NCI-H345 treated with DMSO at 0.1 percent for 48 hours (cell line): ENCODE measurements around the gene RGMB.

ENCODE experiments used
- DNase-seq: peaks from one replicate; lab custom pipeline; 2025; ENCODE audit not compliant: unreplicated experiment; lab: John Stamatoyannopoulos, UW

The RGMB gene

DNA sequence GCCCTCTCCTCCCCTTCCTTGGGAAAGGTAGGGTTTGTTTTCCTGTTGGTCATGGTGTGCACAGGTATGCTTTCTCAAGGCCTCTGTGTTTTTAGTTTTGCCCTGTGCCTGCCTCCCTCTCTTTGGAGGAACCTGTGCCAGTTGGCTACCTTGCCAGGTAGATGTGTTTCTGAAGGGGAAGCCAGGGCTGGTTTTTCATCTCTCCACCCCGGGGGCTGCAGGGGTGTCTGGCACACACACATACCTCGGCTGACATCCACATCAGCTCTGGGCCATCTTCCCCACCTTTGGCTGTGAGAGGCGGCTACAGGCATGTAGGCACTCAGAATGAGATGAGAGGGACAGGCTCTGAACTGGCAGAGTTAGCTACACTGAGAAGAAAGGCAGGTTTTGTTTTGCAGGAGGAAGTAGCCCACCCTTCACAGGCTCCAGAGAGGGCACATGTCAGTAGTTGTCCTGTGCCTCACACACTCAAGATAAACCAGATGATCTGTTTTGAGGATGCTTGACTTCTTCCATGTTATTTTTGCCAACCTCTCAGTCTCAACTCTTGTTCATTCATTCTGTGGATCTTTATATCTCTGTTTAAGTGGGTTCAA is 9.7 kb downstream of the RGMB start:
- DNase-seq: no peak

DNA sequence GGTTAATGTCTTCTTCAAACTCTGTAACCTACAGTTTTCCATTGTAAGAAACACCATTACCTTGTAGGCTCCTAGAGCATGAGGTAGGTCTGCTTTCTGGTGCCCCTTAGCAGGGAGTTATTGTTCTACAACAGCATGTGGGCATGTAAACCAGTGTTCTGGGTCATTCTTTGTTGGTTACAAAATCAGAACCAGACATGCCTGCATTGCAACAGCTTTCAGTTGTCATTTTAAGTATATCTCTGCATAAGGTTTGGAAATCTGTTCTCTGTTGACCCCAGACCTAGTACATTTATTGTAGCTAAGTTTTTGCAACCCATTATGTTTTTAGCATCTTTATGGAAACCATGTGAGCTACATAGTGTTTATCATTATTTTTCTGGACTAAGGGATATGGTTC is 10.9 kb downstream of the RGMB start:
- no peak for DNase-seq

DNA sequence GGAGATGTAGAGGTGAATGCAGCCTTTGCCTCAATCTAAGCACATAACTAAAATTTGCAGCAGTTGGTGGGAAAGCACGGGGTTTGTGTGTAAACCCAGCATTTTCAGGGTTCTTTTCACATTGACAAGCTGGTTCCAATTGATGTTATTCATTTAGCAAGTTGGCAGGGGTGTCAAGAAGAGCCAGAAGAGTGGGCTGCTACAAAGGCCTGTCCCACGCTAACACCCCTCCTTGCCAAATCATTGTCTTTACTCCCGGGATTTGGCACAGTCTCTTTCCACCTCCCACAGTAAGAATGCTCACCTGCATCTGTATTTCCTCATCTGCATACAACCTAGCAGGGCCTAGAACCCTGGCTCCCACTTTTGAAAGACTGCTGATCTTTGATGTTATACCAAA is 11.8 kb downstream of the RGMB start:
- DNase-seq: no peak

DNA sequence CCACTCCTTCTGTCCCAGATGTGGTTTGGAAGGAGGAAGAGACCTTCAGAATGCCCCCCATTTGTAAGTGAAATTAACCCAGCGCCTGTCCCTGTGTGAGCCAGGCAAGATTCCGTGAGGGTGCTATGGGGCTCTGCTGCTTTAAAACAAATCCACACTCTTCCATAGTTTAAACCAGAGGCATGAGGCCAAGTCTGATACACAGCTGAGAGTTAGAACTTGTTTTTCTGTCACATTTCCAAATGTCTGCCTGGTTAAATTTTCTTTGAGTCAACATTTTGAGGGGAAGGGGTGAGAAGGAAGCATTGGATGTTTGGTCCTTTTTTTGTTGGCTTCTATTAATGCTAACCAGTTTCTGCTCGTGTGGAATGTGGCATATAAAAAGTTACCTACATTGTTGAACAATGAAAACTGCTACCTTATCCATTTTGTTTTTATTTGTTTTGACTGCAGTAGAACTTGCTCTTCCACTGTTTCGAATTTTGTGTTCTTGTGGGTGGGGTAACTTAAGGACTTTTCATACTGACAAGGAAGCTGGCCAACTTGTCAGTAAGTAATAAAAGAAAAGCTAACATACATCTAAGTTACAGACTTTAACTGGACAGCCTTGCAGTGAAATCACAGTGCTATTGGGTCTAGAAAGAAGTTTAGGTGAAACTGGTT is 12.9 kb downstream of the RGMB start:
- no peak for DNase-seq

DNA sequence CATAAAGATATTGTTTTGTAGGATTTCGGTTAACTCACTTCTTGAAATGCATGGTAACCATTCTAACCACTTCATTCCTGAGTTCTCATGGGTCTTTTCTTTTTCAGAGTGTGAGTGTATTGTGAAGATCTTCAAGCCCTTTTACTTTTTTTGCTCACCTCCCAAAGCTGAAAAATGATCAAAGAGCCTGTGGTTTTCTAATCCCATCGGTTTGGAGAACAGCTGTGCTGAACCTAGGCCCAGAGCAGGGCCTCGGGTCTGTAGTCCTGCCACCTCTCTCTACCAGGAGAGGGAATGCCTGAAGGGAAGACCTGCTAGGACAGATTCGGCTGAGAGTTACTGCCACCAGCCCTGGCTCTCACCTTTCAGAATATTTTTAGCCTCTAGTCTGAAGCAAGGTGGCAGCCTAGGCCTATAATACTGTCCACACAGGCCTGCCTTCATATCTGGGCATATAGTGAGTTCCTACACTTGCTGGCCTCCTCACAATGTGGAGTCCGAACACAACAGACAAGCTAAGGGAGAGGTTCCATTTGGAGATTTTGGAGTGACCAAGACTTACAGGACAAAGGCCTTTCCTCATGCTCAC is 13.8 kb downstream of the RGMB start:
- DNase-seq: no peak

DNA sequence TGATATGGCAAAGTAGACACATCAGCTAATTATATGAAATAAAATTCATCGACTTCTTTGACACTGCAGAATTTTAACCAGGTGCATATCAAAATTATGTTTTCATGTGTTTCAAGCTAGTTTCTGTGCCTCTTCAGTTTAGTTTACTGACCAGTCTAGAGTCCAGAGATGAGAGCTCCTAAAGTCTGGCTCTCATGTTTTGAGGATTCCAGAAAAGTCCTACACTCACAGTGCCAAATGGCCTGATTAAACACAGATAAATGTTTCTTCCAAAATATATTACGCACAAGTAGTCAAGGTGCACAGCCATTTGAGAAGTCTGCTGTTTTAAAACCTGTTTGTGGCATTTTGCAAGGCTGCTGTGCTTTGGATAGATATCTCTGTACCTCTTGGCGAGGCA is 15.6 kb downstream of the RGMB start:
- DNase-seq: no peak

DNA sequence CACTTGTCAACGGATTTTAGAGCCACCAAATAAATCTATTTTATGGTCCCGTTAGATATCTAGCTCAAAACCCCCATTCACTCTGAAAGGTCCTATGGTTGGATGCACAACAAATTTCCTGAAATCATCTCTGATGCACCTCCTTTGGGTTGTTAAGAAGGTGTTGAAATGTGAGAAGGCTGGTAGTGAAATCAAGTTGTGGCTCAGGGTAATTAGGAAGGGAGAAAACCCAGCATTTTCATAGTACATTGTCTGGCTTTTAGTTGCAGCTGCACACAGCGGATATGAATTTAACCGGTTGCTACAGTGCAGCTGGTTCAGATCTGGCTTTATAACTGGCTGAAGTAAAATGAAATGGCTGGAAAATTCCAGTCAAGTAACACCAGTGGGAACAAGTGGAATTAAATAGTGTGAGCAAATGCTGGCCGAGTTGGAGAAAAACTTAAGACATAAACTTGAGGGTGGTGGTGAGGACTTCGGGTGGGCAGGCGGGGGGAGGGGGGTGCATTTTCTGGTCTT is 17.6 kb downstream of the RGMB start:
- no peak for DNase-seq

DNA sequence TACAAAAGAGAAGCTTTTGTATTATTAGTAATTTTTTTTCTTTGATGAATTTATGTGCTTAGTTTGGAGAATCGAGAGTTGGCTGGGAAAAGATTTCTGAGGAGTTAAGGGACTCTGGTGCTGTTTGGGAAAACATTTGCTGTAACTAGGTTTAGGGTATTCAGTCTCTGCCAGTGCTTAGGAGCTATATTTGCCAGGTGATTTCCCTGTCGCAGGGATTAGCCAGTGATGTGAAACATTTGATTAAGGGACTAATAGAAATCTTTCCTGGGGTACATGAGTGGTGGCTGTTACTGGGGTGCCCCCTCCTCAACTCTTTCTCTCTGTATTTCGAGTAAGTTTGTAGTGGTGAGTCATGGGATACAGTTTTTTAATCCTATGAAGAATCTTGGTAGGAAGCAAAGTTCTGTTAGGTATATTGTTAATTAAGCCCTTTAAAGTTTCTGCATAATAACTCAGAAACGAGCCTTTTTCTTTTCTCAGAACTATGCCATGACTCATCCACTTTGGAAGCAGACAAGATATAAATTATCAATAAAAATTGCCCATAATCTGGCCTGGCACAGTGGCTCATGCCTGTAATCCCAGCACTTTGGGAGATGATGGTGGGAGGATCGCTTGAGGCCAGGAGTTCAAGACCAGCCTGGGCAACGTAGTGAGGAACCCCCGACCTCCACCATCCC is 18.6 kb downstream of the RGMB start:
- DNase-seq: no peak

DNA sequence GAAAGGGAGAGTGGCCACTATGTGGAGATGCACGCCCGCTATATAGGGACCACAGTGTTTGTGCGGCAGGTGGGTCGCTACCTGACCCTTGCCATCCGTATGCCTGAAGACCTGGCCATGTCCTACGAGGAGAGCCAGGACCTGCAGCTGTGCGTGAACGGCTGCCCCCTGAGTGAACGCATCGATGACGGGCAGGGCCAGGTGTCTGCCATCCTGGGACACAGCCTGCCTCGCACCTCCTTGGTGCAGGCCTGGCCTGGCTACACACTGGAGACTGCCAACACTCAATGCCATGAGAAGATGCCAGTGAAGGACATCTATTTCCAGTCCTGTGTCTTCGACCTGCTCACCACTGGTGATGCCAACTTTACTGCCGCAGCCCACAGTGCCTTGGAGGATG is 19.8 kb downstream of the RGMB start:
- DNase-seq: no peak

DNA sequence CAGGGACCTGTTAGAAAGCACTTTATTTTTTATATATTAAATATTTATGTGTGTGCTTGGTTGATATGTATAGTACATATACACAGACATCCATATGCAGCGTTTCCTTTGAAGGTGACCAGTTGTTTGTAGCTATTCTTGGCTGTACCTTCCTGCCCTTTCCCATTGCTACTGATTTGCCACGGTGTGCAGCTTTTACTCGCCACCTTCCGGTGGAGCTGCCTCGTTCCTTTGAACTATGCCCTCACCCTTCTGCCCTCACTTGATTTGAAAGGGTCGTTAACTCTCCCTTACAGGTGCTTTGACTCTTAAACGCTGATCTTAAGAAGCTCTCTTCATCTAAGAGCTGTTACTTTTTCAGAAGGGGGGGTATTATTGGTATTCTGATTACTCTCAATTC is 20.5 kb downstream of the RGMB start:
- no peak for DNase-seq

DNA sequence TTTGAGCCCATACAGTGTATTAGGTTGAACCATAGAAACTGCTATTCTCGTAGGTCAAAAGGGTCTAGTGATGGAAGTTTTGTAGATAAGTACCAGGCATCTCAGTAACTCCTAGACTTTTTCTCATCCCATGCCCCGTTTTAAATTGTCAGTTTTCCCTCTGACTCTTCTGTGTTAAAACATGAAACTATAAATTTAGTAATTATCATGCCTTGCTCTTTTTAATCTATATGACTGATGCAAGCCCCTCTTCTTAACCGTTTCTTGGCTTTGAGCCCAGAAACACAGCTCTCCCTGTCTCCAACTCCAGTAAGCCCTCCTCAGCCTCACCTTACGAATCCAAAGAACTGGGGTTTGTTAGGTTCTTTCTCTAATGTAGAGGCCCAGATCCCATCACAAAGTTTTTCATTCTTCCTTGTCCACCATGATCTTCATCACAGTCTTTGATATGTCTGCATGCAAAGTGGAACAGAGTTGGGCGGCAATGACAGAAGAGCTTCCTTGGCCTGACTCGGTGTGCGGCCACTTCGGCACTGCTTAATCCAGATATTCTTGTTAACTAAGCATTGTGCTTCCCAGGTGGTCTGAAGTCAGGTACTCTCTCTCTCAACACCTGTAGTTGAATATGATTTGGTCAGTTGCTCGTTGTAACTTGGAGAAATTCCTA is 21.1 kb downstream of the RGMB start:
- DNase-seq: no peak

DNA sequence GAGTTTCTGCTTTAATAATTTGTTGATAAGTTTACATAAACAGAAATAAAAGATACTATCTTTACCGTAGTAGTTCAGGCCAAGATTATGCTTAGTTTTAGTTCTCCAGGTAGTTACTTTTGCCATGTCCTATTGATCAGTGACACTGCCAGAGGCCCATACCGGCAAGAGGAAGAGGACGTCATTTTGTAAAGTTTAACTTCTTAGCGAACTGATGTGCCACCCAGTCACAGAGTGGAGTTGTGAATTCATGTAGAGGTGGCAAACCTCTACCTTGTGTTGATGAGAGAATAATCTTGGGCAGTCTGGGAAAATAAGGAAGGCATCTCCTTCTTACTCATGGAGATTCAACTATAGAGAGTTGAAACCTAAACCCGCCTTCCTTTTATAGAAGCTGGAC is 21.8 kb downstream of the RGMB start:
- no peak for DNase-seq

DNA sequence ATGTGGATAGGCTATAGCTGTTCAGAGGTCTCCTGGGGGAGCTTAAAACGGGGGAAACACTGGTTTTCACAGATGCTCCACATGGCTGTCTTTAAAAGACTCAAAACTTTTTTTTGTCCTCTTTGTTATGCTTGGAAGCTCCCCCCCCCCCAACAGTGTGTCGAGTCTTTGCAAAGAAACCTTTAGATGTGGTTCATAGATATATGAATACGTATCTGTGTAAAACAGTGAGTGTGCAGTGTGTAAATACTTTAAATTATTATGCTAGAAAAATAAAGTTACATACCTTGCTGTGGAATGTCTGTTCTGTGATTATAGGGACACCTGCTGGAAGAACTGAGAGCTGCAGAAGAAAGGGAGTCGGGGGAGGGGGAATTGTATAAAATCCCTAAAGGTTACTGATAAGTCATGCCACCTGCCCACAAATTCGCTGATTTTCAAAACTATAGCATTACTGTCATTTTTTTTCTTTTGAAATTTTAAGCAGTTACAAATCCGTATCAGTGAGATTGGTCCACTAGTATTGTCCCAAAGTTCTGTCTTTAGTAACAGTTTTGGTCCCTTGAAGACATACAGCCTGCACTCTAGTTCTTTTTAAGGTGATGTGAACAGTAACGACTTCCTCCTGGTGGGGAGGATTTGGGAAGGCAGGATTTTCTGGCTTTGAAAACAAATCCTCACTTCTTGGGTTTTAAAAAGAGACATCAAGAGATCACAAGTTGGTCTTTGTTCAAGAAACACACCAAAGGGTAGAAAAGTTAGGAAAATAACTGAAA is 22.9 kb downstream of the RGMB start:
- no peak for DNase-seq

DNA sequence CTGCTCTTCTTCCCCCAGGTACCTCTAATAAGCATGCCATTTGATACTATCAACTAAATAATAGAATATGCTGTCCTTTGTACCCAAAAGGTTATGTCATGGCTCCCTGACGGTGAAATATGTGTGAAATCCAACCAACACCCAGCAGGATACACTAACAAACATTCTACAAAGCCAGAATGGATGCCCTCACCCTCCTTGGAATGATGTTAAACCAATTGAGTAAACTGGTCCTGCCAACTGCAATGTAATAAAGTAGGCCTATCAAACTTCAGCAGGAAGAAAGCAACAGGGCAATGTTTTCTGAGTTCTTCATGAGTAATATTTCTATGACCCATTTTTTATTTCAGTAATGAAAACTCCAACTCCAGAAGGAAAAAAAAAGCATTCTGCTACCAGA is 24.9 kb downstream of the RGMB start:
- DNase-seq: no peak

DNA sequence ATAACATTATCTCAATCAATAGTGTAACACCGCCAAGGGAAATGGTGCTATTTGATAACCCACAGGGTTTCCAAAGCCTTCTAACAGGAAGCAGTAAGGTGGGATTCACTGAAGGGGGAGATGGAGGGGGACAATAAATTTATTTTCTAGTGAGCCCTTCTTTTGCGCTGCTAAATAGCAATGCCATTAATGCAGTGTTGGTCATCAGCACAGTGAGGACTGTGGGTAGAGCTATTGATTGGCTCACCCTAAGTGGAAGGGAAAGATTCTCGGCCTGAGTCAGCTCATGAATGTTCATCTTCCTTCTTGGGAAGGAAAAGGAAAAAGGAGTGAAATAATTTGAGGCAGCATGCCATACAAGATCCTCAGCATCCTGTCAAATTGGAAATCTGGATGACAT is 25.4 kb downstream of the RGMB start:
- no peak for DNase-seq

DNA sequence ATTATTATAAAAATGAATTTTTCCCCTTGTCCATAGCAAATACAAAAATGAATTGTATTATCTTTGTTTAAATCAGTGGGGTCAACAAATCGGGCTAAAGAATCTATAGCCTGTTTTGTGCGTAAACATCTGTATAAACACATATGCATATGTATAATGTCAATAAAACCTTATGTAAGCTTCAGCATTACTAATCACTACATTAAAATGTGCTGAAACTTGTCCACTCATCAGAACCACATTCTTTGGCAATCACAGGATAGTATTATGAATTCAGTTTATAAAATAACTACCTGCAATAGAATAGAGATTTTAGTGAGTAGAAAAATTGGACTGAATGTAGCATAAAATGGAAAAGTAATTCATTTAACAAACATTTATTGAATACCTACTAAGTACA is 30.6 kb downstream of the RGMB start:
- DNase-seq: no peak

DNA sequence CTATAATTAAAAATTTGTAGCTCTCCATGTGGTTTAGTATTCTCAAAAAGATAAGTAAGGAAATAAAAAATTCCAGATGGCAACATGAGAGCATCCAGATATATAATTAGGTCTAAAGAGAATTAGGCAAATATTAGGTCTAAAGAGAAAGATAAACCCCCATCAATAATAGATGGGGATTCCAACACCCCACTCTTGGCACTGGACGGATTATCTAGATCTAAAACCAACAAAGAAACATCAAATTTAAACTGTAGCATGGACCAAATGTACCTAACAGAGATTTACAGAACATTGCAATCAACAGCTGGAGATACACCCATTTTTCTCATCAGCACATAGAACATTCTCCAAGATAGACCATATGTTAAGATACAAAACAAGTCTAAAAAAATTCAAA is 31.6 kb downstream of the RGMB start:
- no peak for DNase-seq

DNA sequence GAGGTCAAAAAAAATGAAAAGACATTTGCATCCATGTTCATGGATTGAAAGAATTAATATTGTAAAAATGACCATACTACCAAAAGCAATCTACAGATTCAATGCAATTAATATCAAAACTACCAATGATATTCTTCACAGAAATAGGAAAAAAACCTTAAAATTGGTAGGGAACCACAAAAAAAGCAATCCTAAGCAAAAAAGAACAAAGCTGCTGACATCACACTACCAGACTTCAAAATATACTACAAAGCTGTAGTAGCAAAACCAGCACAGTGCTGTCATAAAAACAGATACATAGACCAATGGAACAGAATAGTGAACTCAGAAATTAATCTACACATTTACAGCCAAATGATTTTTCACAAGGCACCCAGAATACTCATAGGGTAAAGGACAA is 34.3 kb downstream of the RGMB start:
- DNase-seq: no peak

DNA sequence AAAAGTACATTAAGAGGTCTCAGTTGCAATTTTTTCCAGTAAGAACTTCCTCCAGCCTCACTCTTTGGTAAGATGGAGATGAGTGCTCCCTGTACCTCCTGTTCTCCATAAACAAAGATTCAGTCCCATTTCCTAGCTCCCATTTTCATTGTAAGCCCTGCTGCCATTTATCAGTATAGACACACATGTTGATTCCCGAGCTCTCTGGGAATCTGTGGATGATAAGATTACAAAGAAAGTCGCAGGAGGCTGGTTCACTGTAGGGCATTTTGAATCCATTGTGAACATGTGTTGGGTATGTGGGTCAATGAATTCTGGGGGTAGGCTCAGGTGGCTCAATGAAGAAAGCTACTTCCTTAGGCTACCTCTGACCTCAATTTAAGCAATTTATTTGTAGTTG is 36.7 kb downstream of the RGMB start:
- DNase-seq: no peak

DNA sequence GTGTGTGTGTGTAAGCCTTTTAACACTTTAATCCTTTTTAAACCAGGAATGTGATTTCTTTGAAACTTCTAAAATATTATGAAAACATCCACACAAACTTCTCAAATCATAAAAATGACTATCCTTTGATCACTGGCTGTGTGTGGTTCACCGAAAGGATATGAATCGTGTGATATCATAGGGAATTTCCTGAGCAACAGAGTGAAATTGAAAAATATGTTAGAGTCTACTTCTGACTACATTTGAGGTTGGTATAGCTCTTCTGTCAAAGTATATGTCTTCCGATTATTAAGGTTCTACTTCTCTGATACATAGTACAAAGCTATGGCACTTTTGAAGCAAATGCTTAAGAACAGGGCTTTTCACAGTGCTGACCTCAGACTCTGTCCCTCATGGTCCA is 40.3 kb downstream of the RGMB start:
- DNase-seq: no peak
